Fibroblast of villous mesenchyme (primary cell): Measurements from ENCODE around the gene DNHD1. TPM values are rescaled to one million over a fixed set of nuclear protein-coding genes. Genes with fewer than 3 reads are reported as not detected.
"Not testable (repeated sequence)": the region's sequence is repeated elsewhere in the genome, so short reads cannot be mapped to it uniquely, and the experiment has no call there.

ENCODE experiments used
- DNase-seq: peaks from one replicate; pipeline ENCODE4 v3.0.0-alpha.2; 2010; ENCODE audit warnings: low read depth
- H3K4me3 ChIP-seq: 2 replicates; pipeline ENCODE4 v1.5.1; 2011; ENCODE audit warnings: low read depth, mild to moderate bottlenecking, low read length
- CTCF ChIP-seq: IDR thresholded peaks from 2 replicates; pipeline ENCODE4 v1.5.1; 2012; ENCODE audit warnings: low read depth, mild to moderate bottlenecking, low read length; ENCODE audit not compliant: insufficient read depth
- total RNA-seq: library from RNA; depleted of rRNA; stranded (reverse); fragments of >200 nt; gene quantifications from 2 replicates; pipeline ENCODE4 v1.2.3, GENCODE V29; 2012

DNHD1 gene
- total RNA-seq, 1 donor: 7.3 TPM

GRCh38 chr11:6502382-6502781 is 5.3 kb downstream of the DNHD1 start:
- TF ChIP-seq CTCF: no peak
- no peak for DNase-seq

GRCh38 chr11:6504166-6504565 is 7.1 kb downstream of the DNHD1 start:
- no peak for TF ChIP-seq CTCF
- H3K4me3 ChIP-seq: no peak overlapping the region
- no peak for DNase-seq

More at GRCh38 chr11:6502382-6502781, 5.3 kb downstream of the DNHD1 start:
- H3K4me3 ChIP-seq: no peak overlapping the region

GRCh38 chr11:6505577-6506240 is 8.6 kb downstream of the DNHD1 start:
- DNase-seq: peak; percentile 70

GRCh38 chr11:6516865-6517264 is 19.8 kb downstream of the DNHD1 start:
- no peak for DNase-seq
- H3K4me3 ChIP-seq: no peak overlapping the region
- TF ChIP-seq CTCF: no peak

More at GRCh38 chr11:6505577-6506240, 8.6 kb downstream of the DNHD1 start:
- no peak overlapping the region for H3K4me3 ChIP-seq
- TF ChIP-seq CTCF: peak; percentile 75

- no peak for DNase-seq
- H3K4me3 ChIP-seq: no peak overlapping the region
- TF ChIP-seq CTCF: no peak
These were observed 23.2 kb downstream of the DNHD1 start for GRCh38 chr11:6520265-6520664.

- H3K4me3 ChIP-seq, DNase-seq: not testable (repeated sequence)
These were observed 24.9 kb downstream of the DNHD1 start for GRCh38 chr11:6521946-6522345.

GRCh38 chr11:6523253-6523652 is 26.2 kb downstream of the DNHD1 start:
- H3K4me3 ChIP-seq: no peak overlapping the region
- peak; percentile 53 for DNase-seq
- no peak for TF ChIP-seq CTCF
